Smooth muscle cell (in vitro differentiated cells): ENCODE results near the gene MYCBPAP. TPM values are rescaled to one million over a fixed set of nuclear protein-coding genes. Genes with fewer than 3 reads are reported as not detected.
A peak's percentile ranks its signal among the peaks of the same experiment; 100 is the strongest.

ENCODE experiments used
- DNase-seq: peaks from one replicate; lab custom pipeline; 2025; ENCODE audit not compliant: unreplicated experiment; lab: John Stamatoyannopoulos, UW
- H2AFZ ChIP-seq: fragments of 200-600 bp; sonication (generic); 2 replicates; pipeline ENCODE4 v1.6.0; 2016; ENCODE audit warnings: antibody characterized with exemption, low read depth, mild to moderate bottlenecking
- H3F3A ChIP-seq: fragments of 200-600 bp; sonication (generic); 2 replicates; pipeline ENCODE4 v1.6.0; 2017; ENCODE audit warnings: antibody characterized with exemption, low read depth
- H3K27ac ChIP-seq: fragments of 200-600 bp; sonication (generic); 2 replicates; pipeline ENCODE4 v1.5.1; 2016; ENCODE audit warnings: low read depth, mild to moderate bottlenecking
- H3K27me3 ChIP-seq: fragments of 200-600 bp; sonication (generic); 2 replicates; pipeline ENCODE4 v1.6.1; 2016; ENCODE audit warnings: low read depth, mild to moderate bottlenecking
- H3K36me3 ChIP-seq: fragments of 200-600 bp; sonication (generic); 2 replicates; pipeline ENCODE4 v1.5.1; 2016; ENCODE audit warnings: low read depth
- H3K4me1 ChIP-seq: fragments of 200-600 bp; sonication (generic); 2 replicates; pipeline ENCODE4 v1.5.1; 2016; ENCODE audit warnings: low read depth
- H3K4me2 ChIP-seq: fragments of 200-600 bp; sonication (generic); 2 replicates; pipeline ENCODE4 v1.6.0; 2016; ENCODE audit warnings: mild to moderate bottlenecking
- H3K4me3 ChIP-seq: fragments of 200-600 bp; sonication (generic); 2 replicates; pipeline ENCODE4 v1.5.1; 2016; ENCODE audit warnings: mild to moderate bottlenecking
- H3K79me2 ChIP-seq: fragments of 200-600 bp; sonication (generic); 2 replicates; pipeline ENCODE4 v1.6.0; 2016; ENCODE audit warnings: low read depth, mild to moderate bottlenecking
- H3K9ac ChIP-seq: fragments of 200-600 bp; sonication (generic); 2 replicates; pipeline ENCODE4 v1.6.0; 2016; ENCODE audit warnings: low read depth
- H3K9me3 ChIP-seq: fragments of 200-600 bp; sonication (generic); replicated peaks from 2 replicates; pipeline ENCODE4 v1.5.1; 2016; ENCODE audit warnings: low read depth
- H4K20me1 ChIP-seq: fragments of 200-600 bp; sonication (generic); 2 replicates; pipeline ENCODE4 v1.6.0; 2016; ENCODE audit warnings: low read depth
- CTCF ChIP-seq: fragments of 200-600 bp; sonication (generic); IDR thresholded peaks from 2 replicates; pipeline ENCODE4 v1.5.1; 2017; ENCODE audit warnings: borderline replicate concordance, mild to moderate bottlenecking, antibody characterized with exemption; ENCODE audit not compliant: insufficient read depth, poor library complexity, severe bottlenecking
- WGBS: methylation state at CpG from one replicate; pipeline ENCODE4 v1.1.7; 2016; ENCODE audit warnings: low lambda C conversion rate; 5-methylcytosine and 5-hydroxymethylcytosine counted together
- polyA plus RNA-seq: library from polyadenylated mRNA; unstranded; fragments of >200 nt; fragmentation: Nextera tagmentation; extraction: Ambion mirVana; gene quantifications from 2 replicates; pipeline ENCODE4 v1.2.1, GENCODE V29; 2016
- total RNA-seq: library from RNA; depleted of rRNA; stranded (reverse); fragments of >200 nt; gene quantifications from 2 replicates; pipeline ENCODE4 v1.2.3, GENCODE V29; 2014

The MYCBPAP gene
- total and polyA plus RNA-seq, 2 experiments from 2014 or later, result 0.90 to 0.97 TPM

DNA sequence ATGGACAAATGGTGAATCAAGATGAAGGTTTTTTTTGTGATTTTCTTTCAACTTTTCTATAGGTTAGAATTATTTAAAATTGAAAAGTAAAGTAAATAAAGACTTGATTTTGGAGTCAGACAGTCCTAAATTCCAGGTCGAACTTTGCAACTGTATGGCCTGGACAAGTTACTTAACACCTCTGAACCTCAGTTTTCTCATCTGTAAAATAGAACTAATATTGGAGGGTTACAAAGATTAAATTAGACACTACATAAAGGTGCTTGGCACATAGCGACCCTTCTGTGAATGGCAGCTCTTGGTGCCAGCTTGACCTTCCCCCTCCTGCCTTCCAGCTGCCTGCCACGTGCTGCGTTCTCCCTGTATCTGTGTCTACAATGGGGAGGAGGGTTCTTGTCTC lies 26.6 kb upstream of the MYCBPAP start:
- Histone ChIP-seq H3K27ac (no peak overlapping the region), H3K9me3 (no peaks in the 10 kb centered on the region), H3K4me1 (peaks cover 5% of the 10 kb centered on the region), H3K4me2 (no peak overlapping the region), H3K9ac (no peak overlapping the region), H3F3A (peaks cover 6% of the 10 kb centered on the region), H3K79me2 (peaks cover 14% of the 10 kb centered on the region), H3K36me3 (no peaks in the 10 kb centered on the region), H3K27me3 (peaks cover 1% of the 10 kb centered on the region), H3K4me3 (no peak overlapping the region), H2AFZ (no peak overlapping the region), H4K20me1 (peaks cover 12% of the 10 kb centered on the region)
- no peak for TF ChIP-seq CTCF
- DNase-seq, result no peak
- WGBS, result 94% methylated on average over 4 of the region's 4 CpGs

- peaks cover 6% of the 10 kb centered on the region for H3F3A ChIP-seq
- H3K36me3 ChIP-seq, result no peaks in the 10 kb centered on the region
- no peak for TF ChIP-seq CTCF
- H3K79me2 ChIP-seq, result peaks cover 14% of the 10 kb centered on the region
- peaks cover 12% of the 10 kb centered on the region for H4K20me1 ChIP-seq
- WGBS, result 92% methylated on average over 23 of the region's 23 CpGs
- no peak overlapping the region for H3K4me2 ChIP-seq
- DNase-seq, result no peak
- no peak overlapping the region for H3K4me3 ChIP-seq
- no peak overlapping the region for H3K9ac ChIP-seq
- H3K4me1 ChIP-seq, result peaks cover 5% of the 10 kb centered on the region
- H3K9me3 ChIP-seq, result no peaks in the 10 kb centered on the region
- no peaks in the 10 kb centered on the region for H3K27me3 ChIP-seq
- no peak overlapping the region for H2AFZ ChIP-seq
- H3K27ac ChIP-seq, result no peak overlapping the region
Measured at GRCh38 chr17:50482110-50482509, 26.1 kb upstream of the MYCBPAP start.

DNA sequence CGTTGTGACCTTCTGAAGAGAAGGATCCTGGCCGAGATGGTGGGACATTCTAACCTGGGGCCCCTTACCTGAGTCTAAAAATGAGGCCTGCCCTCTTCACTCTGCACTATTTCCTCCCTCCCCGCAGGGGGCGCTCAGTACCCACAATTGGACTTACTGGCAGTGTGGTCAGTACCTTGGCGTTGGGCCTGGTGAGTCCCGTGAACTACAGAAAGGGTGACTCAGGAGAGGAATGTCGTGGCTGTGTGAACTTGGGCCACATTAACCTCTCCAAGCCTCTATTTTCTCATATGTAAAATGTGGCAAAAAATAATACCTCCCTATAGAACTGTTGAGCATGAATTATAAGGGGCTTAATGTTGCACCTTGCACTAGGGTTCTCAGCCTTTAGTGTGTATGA lies 25.7 kb upstream of the MYCBPAP start:
- no peaks in the 10 kb centered on the region for H3K9me3 ChIP-seq
- H4K20me1 ChIP-seq, result peaks cover 12% of the 10 kb centered on the region
- DNase-seq, result peak; percentile 39
- peak; percentile 93 for TF ChIP-seq CTCF
- H3K79me2 ChIP-seq, result peaks cover 14% of the 10 kb centered on the region
- H3F3A ChIP-seq, result peaks cover 6% of the 10 kb centered on the region
- no peak overlapping the region for H3K9ac ChIP-seq
- no peak overlapping the region for H2AFZ ChIP-seq
- H3K27me3 ChIP-seq, result no peaks in the 10 kb centered on the region
- peak overlapping the region; percentile 64 for H3K27ac ChIP-seq
- H3K4me3 ChIP-seq, result no peak overlapping the region
- no peak overlapping the region for H3K4me2 ChIP-seq
- no peaks in the 10 kb centered on the region for H3K36me3 ChIP-seq
- peaks cover 5% of the 10 kb centered on the region for H3K4me1 ChIP-seq
- WGBS, result 10% methylated on average over 7 of the region's 7 CpGs

- Histone ChIP-seq H3K4me1 (peaks cover 2% of the 10 kb centered on the region), H3K27ac (no peak overlapping the region), H3K4me3 (no peak overlapping the region), H3F3A (peaks cover 2% of the 10 kb centered on the region), H3K36me3 (no peaks in the 10 kb centered on the region), H3K9me3 (no peaks in the 10 kb centered on the region), H2AFZ (no peak overlapping the region), H3K4me2 (no peak overlapping the region), H3K9ac (no peak overlapping the region), H3K27me3 (no peaks in the 10 kb centered on the region), H3K79me2 (peaks cover 14% of the 10 kb centered on the region), H4K20me1 (peaks cover 12% of the 10 kb centered on the region)
- TF ChIP-seq CTCF, result no peak
- DNase-seq, result no peak
- WGBS, result 89% methylated on average over 5 of the region's 5 CpGs
Measured at GRCh38 chr17:50483266-50483665, 25.0 kb upstream of the MYCBPAP start.
